Measurements from ENCODE around the gene C4orf50.

Gene C4orf50

DNA sequence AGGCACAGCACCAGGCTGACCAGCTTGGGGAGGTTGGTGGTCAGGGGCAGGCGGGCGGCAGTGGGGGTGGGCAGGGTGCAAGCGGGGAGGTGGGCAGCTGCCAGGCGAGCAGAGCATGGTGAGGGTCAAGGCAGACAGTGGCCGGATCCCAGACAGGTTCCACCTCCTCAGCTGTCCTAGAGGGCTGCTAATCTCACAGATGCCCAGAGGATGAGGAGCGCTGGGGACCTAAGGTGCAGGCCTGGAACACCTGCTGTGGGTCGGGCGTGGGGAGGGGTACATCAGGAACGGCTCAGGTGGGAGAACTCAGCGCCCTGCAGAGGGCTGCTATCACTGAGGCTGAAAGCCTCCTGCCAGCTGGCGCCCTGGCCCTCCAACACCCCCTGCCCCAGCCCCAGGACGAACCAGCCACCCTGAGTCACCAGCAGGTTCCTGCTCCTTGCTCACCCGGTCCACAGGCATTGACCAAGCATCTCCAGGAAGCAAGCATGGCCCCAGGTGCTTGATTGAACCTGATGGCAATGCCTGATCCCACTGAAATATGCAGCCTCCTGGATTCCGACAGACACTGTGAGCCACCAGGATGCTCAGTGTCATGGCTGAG, 28.4 kb upstream of the C4orf50 start:
- no peak for DNase-seq (ENCODE audit: low spot score)
- in situ Hi-C loops (cut with MboI; ENCODE audit: low pct_unique_long_range_greater_than_20kb, low sequenced_read_pairs, unreplicated experiment) = no loop called here
- TF ChIP-seq, protein P1, sequence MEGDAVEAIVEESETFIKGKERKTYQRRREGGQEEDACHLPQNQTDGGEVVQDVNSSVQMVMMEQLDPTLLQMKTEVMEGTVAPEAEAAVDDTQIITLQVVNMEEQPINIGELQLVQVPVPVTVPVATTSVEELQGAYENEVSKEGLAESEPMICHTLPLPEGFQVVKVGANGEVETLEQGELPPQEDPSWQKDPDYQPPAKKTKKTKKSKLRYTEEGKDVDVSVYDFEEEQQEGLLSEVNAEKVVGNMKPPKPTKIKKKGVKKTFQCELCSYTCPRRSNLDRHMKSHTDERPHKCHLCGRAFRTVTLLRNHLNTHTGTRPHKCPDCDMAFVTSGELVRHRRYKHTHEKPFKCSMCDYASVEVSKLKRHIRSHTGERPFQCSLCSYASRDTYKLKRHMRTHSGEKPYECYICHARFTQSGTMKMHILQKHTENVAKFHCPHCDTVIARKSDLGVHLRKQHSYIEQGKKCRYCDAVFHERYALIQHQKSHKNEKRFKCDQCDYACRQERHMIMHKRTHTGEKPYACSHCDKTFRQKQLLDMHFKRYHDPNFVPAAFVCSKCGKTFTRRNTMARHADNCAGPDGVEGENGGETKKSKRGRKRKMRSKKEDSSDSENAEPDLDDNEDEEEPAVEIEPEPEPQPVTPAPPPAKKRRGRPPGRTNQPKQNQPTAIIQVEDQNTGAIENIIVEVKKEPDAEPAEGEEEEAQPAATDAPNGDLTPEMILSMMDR (IDR thresholded peaks at IDR 0.05; ENCODE audit: extremely low read depth, insufficient read depth, missing control alignments) = no peak

DNA sequence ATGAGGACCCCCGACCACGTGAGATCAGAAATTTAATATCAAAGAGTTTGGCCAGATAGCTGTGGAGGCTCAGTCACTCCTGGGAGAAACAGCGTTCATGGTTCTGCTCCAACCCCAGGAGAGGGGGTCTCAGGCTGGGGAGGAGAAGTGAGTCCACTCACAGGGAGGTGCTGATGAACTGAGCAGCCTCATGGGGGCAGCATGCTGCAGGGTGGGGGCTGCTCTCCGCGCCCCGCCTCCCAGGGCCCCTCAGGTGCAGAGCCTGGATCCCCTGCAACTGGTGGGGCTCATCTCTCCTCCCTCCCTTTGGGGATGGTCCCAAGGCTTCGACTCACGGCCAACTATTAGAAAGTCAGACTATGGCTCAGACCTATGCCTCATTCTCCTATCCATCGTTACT, 26.6 kb upstream of the C4orf50 start:
- DNase-seq (ENCODE audit: low spot score) = no peak
- in situ Hi-C loops (cut with MboI; ENCODE audit: low pct_unique_long_range_greater_than_20kb, low sequenced_read_pairs, unreplicated experiment) = no loop called here
- TF ChIP-seq, protein P1 (IDR thresholded peaks at IDR 0.05; ENCODE audit: extremely low read depth, insufficient read depth, missing control alignments) = peak; percentile 26

DNA sequence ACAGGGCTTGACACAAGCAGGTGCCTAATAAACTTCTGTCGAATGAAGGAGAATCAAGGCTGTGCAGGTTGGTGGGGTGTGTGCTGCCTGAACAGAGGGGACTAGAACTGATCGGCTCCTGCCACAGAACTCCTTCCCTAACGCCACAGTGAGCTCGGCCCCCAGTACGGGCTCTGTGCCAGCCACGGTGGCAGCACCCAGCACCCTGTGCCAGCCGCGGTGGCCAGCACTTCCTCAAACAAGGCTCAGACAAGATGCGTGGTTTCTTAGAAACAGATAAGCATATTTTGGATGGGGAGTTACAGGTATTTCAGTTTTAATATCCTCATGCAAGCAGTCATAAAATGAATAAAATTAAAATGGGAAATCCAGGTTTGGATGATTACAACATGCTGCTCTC, 26.0 kb upstream of the C4orf50 start:
- in situ Hi-C loops (cut with MboI; ENCODE audit: low pct_unique_long_range_greater_than_20kb, low sequenced_read_pairs, unreplicated experiment) = no loop called here
- TF ChIP-seq, protein P1 (IDR thresholded peaks at IDR 0.05; ENCODE audit: extremely low read depth, insufficient read depth, missing control alignments) = no peak
- no peak for DNase-seq (ENCODE audit: low spot score)

DNA sequence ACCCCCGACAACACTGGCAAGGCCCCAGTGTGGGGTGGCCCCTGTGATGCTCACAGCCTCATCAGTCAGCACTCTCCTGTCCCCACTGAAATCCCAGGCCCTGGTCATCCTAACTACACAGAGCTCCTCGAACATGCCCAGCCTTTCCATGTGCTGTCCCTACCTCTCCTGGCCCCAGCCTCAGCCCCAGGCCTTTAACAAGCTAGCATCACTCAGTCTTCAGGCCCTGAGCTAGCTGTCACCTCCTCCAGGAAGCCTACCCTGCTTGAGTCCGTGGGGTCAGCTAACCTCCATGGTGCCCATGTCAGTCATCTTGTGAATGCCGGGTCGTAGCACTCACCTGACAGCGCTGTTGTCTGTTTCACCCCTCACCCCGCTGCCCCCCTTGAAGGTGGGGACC, 25.6 kb upstream of the C4orf50 start:
- TF ChIP-seq, protein P1 (IDR thresholded peaks at IDR 0.05; ENCODE audit: extremely low read depth, insufficient read depth, missing control alignments) = no peak
- DNase-seq (ENCODE audit: low spot score) = no peak
- in situ Hi-C loops (cut with MboI; ENCODE audit: low pct_unique_long_range_greater_than_20kb, low sequenced_read_pairs, unreplicated experiment) = no loop called here

DNA sequence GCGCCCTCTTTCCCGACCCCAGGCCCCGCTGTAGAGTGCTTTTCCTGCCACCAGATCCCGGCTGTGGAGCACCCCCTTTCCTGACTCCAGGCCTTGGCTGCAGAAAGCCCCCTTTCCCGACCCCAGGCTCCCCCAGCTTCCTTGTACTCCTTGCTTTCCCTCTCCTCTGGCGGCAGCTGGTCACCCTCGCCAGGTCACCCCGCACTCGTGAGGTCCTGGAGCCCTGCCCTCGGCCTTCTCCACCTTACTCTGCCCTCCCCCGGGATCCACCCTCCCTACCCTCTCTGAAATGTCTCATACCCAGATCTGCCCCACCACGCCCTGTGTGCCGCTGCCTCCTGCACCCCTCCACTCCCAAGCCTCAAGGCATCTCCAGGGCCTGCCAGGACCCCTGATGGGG, 25.0 kb upstream of the C4orf50 start:
- no peak for DNase-seq (ENCODE audit: low spot score)
- in situ Hi-C loops (cut with MboI; ENCODE audit: low pct_unique_long_range_greater_than_20kb, low sequenced_read_pairs, unreplicated experiment) = no loop called here
- TF ChIP-seq, protein P1 (IDR thresholded peaks at IDR 0.05; ENCODE audit: extremely low read depth, insufficient read depth, missing control alignments) = no peak

DNA sequence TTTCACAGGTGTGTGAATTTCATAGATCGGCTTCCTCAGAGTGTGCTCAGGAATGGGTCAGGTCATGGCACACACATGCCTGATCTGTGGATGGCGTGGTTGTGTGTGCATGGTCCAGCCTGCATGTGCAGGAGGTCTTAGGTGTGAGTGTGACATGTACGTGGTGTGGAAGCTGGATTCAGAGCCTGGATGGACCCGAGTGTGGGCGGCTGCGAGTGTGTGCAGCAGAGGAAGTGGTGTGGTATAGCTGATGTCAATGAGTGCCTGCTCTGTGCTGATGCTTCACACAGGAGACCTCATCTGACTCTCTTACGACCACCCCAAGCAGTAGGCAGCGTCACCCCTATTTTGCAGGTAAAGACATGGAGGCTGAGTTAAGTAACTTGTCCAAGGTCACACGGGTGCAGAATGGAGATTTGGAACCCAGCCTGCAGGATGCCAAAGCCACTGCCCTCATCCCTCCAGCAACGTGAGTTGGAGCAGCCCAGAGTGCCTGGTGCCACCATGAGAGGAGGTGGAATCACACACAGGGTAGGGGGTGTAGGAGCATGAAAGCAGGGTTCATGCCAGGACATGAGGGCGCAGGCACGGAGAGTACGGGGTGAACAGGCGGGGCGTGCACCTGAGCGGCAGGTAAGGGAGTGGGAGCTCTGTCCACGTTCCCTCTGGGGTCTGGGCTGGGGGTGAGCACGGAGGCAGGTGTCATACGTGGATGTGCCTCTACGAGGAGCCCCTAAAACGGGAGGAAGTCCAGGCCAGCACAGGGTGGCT, 24.2 kb upstream of the C4orf50 start:
- in situ Hi-C loops (cut with MboI; ENCODE audit: low pct_unique_long_range_greater_than_20kb, low sequenced_read_pairs, unreplicated experiment) = no loop called here
- TF ChIP-seq, protein P1 (IDR thresholded peaks at IDR 0.05; ENCODE audit: extremely low read depth, insufficient read depth, missing control alignments) = no peak
- no peak for DNase-seq (ENCODE audit: low spot score)
